ENCODE measurements around the gene MPO. TPM values are rescaled to one million over a fixed set of nuclear protein-coding genes. Genes with fewer than 3 reads are reported as not detected.

MPO gene
- total RNA-seq, 1 experiment from 2014 or later, result not detected

DNA sequence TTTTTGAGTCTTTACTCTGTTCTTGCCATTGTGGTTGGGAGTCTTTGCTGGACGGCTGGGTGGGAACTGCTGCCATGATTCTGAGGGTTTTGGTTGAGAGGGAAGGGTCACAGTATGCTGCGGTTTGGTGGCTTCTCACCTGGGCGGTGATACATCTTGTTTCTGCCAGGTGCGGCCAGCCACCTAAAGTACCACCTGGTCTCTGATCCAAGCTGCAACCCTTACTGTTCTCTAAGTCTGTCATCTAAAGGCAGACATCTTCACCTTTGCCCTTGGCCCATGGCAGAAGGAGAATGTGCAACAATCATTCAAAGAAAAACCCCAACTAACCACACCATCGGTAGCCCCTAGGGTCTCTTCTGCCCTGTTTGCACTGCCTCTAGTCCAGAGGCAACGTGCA lies 19.6 kb upstream of the MPO start:
- Histone ChIP-seq H3K27ac (ENCODE audit: low read depth, low read length) (no peak overlapping the region), H3K27me3 (ENCODE audit: insufficient read depth, low read length) (no peaks in the 10 kb centered on the region), H3K36me3 (ENCODE audit: control insufficient read depth in 1 of 2, insufficient read depth in 2 of 2, low read length in 2 of 2) (no peaks in the 10 kb centered on the region), H3K4me1 (ENCODE audit: control insufficient read depth in 1 of 2, insufficient read depth in 2 of 2, low read length in 2 of 2) (peaks cover 0 to 9% of the 10 kb centered on the region in 2 experiments; a peak in 2 of 4 replicates), H2AFZ (ENCODE audit: low read depth, low read length, poor library complexity, severe bottlenecking) (no peak overlapping the region), H4K20me1 (ENCODE audit: insufficient read depth) (no peaks in the 10 kb centered on the region), H3K4me3 (replicated peaks in 1 of 2; ENCODE audit: low read depth in 1 of 2, low read length in 2 of 2) (no peak overlapping the region), H3K9me3 (ENCODE audit: control insufficient read depth in 1 of 2, insufficient read depth in 1 of 2, low read depth in 1 of 2, low read length in 2 of 2) (no peaks in the 10 kb centered on the region), H3K79me2 (ENCODE audit: insufficient read depth, low read length) (no peaks in the 10 kb centered on the region), H3K9me2 (ENCODE audit: insufficient read depth) (no peaks in the 10 kb centered on the region), H3K9ac (ENCODE audit: low read length) (no peak overlapping the region), H3K4me2 (ENCODE audit: low read length) (no peak overlapping the region)
- TF ChIP-seq ZFX (IDR thresholded peaks at IDR 0.05) (no peak), RAD21 (IDR thresholded peaks at IDR 0.05; ENCODE audit: low read depth) (no peak), CBX3 (IDR thresholded peaks at IDR 0.05; ENCODE audit: low read depth) (no peak), SP1 (IDR thresholded peaks at IDR 0.05; ENCODE audit: low read depth) (no peak)
- TF ChIP-seq, protein P1, sequence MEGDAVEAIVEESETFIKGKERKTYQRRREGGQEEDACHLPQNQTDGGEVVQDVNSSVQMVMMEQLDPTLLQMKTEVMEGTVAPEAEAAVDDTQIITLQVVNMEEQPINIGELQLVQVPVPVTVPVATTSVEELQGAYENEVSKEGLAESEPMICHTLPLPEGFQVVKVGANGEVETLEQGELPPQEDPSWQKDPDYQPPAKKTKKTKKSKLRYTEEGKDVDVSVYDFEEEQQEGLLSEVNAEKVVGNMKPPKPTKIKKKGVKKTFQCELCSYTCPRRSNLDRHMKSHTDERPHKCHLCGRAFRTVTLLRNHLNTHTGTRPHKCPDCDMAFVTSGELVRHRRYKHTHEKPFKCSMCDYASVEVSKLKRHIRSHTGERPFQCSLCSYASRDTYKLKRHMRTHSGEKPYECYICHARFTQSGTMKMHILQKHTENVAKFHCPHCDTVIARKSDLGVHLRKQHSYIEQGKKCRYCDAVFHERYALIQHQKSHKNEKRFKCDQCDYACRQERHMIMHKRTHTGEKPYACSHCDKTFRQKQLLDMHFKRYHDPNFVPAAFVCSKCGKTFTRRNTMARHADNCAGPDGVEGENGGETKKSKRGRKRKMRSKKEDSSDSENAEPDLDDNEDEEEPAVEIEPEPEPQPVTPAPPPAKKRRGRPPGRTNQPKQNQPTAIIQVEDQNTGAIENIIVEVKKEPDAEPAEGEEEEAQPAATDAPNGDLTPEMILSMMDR (IDR thresholded peaks at IDR 0.05 in 2 of 3, conservative IDR thresholded peaks at IDR 0.05 in 1 of 3; ENCODE audit: borderline replicate concordance in 1 of 3, insufficient read depth in 1 of 3, low read depth in 2 of 3, low read length in 2 of 3), result no peak
- TF ChIP-seq, protein P2, sequence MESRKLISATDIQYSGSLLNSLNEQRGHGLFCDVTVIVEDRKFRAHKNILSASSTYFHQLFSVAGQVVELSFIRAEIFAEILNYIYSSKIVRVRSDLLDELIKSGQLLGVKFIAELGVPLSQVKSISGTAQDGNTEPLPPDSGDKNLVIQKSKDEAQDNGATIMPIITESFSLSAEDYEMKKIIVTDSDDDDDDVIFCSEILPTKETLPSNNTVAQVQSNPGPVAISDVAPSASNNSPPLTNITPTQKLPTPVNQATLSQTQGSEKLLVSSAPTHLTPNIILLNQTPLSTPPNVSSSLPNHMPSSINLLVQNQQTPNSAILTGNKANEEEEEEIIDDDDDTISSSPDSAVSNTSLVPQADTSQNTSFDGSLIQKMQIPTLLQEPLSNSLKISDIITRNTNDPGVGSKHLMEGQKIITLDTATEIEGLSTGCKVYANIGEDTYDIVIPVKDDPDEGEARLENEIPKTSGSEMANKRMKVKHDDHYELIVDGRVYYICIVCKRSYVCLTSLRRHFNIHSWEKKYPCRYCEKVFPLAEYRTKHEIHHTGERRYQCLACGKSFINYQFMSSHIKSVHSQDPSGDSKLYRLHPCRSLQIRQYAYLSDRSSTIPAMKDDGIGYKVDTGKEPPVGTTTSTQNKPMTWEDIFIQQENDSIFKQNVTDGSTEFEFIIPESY (IDR thresholded peaks at IDR 0.05; ENCODE audit: extremely low read depth, insufficient replicate concordance, low read length), result no peak
- TF ChIP-seq, protein P3, sequence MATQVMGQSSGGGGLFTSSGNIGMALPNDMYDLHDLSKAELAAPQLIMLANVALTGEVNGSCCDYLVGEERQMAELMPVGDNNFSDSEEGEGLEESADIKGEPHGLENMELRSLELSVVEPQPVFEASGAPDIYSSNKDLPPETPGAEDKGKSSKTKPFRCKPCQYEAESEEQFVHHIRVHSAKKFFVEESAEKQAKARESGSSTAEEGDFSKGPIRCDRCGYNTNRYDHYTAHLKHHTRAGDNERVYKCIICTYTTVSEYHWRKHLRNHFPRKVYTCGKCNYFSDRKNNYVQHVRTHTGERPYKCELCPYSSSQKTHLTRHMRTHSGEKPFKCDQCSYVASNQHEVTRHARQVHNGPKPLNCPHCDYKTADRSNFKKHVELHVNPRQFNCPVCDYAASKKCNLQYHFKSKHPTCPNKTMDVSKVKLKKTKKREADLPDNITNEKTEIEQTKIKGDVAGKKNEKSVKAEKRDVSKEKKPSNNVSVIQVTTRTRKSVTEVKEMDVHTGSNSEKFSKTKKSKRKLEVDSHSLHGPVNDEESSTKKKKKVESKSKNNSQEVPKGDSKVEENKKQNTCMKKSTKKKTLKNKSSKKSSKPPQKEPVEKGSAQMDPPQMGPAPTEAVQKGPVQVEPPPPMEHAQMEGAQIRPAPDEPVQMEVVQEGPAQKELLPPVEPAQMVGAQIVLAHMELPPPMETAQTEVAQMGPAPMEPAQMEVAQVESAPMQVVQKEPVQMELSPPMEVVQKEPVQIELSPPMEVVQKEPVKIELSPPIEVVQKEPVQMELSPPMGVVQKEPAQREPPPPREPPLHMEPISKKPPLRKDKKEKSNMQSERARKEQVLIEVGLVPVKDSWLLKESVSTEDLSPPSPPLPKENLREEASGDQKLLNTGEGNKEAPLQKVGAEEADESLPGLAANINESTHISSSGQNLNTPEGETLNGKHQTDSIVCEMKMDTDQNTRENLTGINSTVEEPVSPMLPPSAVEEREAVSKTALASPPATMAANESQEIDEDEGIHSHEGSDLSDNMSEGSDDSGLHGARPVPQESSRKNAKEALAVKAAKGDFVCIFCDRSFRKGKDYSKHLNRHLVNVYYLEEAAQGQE (IDR thresholded peaks at IDR 0.05; ENCODE audit: low read depth), result no peak
- intact Hi-C loops (cut with micrococcal nuclease), result no loop called here
- ATAC-seq (no peak), DNase-seq (ENCODE audit: low read depth, low spot score) (no peak)
- ChIA-PET POLR2A (no interaction called here), CTCF (interaction anchor here (0.9 kb wide), 1 partner anchor 17 kb away, joined by 3 read pairs; no protein-coding TSS in a partner anchor), RAD21 (ENCODE audit: low non-redundant PET in 1 of 2, low total read pairs in 2 of 2, uncharacterized antibody in 2 of 2, unreplicated experiment in 2 of 2) (no interaction called here)
- BruUV-seq (replicated peaks), result no TSS peak
